WTC11 (cell line): ENCODE measurements around the gene MYO1F. TPM values are rescaled to one million over a fixed set of nuclear protein-coding genes. Genes with fewer than 3 reads are reported as not detected.

Source experiments
- ATF2 ChIP-seq: sonication (generic); formaldehyde crosslinking; IDR thresholded peaks from 2 replicates; pipeline ENCODE4 v1.8.1; 2022; ENCODE audit warnings: low read depth, missing genetic modification reagents, borderline replicate concordance
- CREB1 ChIP-seq: sonication (generic); formaldehyde crosslinking; IDR thresholded peaks from 2 replicates; pipeline ENCODE4 v1.8.0; 2023; ENCODE audit warnings: mild to moderate bottlenecking, missing genetic modification reagents
- E2F1 ChIP-seq: sonication (generic); formaldehyde crosslinking; IDR thresholded peaks from 2 replicates; pipeline ENCODE4 v1.8.0; 2022; ENCODE audit warnings: mild to moderate bottlenecking, missing genetic modification reagents
- ESRRA ChIP-seq: sonication (generic); formaldehyde crosslinking; IDR thresholded peaks from 2 replicates; pipeline ENCODE4 v1.8.1; 2022; ENCODE audit warnings: mild to moderate bottlenecking, missing genetic modification reagents, borderline replicate concordance
- FOXP1 ChIP-seq: sonication (generic); formaldehyde crosslinking; IDR thresholded peaks from 2 replicates; pipeline ENCODE4 v1.8.0; 2022; ENCODE audit warnings: missing genetic modification reagents, mild to moderate bottlenecking, moderate library complexity, borderline replicate concordance
- IRF1 ChIP-seq: sonication (generic); formaldehyde crosslinking; IDR thresholded peaks from 2 replicates; pipeline ENCODE4 v1.8.0; 2023; ENCODE audit warnings: missing genetic modification reagents
- KAT7 ChIP-seq: sonication (generic); formaldehyde crosslinking; IDR thresholded peaks from 2 replicates; pipeline ENCODE4 v1.8.1; 2023; ENCODE audit warnings: missing genetic modification reagents, mild to moderate bottlenecking, borderline replicate concordance
- NR1H2 ChIP-seq: sonication (generic); formaldehyde crosslinking; IDR thresholded peaks from 2 replicates; pipeline ENCODE4 v1.9.0; 2021; ENCODE audit warnings: mild to moderate bottlenecking, moderate library complexity, missing genetic modification reagents
- NR3C1 ChIP-seq: sonication (generic); formaldehyde crosslinking; conservative IDR thresholded peaks from 2 replicates; pipeline ENCODE4 v1.8.1; 2023; ENCODE audit warnings: low read depth, mild to moderate bottlenecking, missing genetic modification reagents
- RORB ChIP-seq: fragments of 250-450 bp; sonication (Bioruptor Pico); IDR thresholded peaks from 2 replicates; pipeline ENCODE4 v1.9.0; 2021; ENCODE audit warnings: mild to moderate bottlenecking
- SMAD4 ChIP-seq: sonication (generic); formaldehyde crosslinking; IDR thresholded peaks from 2 replicates; pipeline ENCODE4 v1.8.0; 2022; ENCODE audit warnings: mild to moderate bottlenecking, missing genetic modification reagents
- ZNF219 ChIP-seq: sonication (generic); formaldehyde crosslinking; IDR thresholded peaks from 2 replicates; pipeline ENCODE4 v1.8.0; 2023; ENCODE audit warnings: missing genetic modification reagents, mild to moderate bottlenecking, borderline replicate concordance
- total RNA-seq: library from RNA; stranded (reverse); gene quantifications from 3 replicates; pipeline ENCODE4 v1.2.3, GENCODE V29; 2021
- TF ChIP-seq, protein P1 (sequence below): sonication (generic); formaldehyde crosslinking; IDR thresholded peaks from 2 replicates; pipeline ENCODE4 v1.8.0; 2022; ENCODE audit warnings: missing genetic modification reagents
- TF ChIP-seq, protein P2 (sequence below): sonication (generic); formaldehyde crosslinking; IDR thresholded peaks from 2 replicates; pipeline ENCODE4 v1.8.1; 2023; ENCODE audit warnings: mild to moderate bottlenecking, moderate library complexity, missing genetic modification reagents
- TF ChIP-seq, protein P3 (sequence below): sonication (generic); formaldehyde crosslinking; IDR thresholded peaks from 2 replicates; pipeline ENCODE4 v1.8.1; 2023; ENCODE audit warnings: mild to moderate bottlenecking, missing genetic modification reagents

MYO1F gene
- total RNA-seq, 1 experiment from 2014 or later, result 2.8 TPM

GRCh38 chr19:8513687-8514504, 63.3 kb downstream of the MYO1F start, which contains the start of gene ZNF414 (continued):
- TF ChIP-seq IRF1 (CRISPR knock-in tag) (no peak), RORB (CRISPR knock-in tag) (no peak), ESRRA (no peak), CREB1 (no peak), E2F1 (CRISPR knock-in tag) (0 out of 2 replicates have a peak, but pooled peaks have one; percentile 41), FOXP1 (CRISPR knock-in tag) (peak; percentile 89; the same call in 1 of the 2 replicates), NR1H2 (CRISPR knock-in tag) (no peak), KAT7 (no peak), ATF2 (CRISPR knock-in tag) (no peak), ZNF219 (no peak), NR3C1 (no peak), SMAD4 (CRISPR knock-in tag) (no peak)
- TF ChIP-seq, protein P1, sequence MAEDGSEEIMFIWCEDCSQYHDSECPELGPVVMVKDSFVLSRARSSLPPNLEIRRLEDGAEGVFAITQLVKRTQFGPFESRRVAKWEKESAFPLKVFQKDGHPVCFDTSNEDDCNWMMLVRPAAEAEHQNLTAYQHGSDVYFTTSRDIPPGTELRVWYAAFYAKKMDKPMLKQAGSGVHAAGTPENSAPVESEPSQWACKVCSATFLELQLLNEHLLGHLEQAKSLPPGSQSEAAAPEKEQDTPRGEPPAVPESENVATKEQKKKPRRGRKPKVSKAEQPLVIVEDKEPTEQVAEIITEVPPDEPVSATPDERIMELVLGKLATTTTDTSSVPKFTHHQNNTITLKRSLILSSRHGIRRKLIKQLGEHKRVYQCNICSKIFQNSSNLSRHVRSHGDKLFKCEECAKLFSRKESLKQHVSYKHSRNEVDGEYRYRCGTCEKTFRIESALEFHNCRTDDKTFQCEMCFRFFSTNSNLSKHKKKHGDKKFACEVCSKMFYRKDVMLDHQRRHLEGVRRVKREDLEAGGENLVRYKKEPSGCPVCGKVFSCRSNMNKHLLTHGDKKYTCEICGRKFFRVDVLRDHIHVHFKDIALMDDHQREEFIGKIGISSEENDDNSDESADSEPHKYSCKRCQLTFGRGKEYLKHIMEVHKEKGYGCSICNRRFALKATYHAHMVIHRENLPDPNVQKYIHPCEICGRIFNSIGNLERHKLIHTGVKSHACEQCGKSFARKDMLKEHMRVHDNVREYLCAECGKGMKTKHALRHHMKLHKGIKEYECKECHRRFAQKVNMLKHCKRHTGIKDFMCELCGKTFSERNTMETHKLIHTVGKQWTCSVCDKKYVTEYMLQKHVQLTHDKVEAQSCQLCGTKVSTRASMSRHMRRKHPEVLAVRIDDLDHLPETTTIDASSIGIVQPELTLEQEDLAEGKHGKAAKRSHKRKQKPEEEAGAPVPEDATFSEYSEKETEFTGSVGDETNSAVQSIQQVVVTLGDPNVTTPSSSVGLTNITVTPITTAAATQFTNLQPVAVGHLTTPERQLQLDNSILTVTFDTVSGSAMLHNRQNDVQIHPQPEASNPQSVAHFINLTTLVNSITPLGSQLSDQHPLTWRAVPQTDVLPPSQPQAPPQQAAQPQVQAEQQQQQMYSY (CRISPR knock-in tag), result no peak
- TF ChIP-seq, protein P2, sequence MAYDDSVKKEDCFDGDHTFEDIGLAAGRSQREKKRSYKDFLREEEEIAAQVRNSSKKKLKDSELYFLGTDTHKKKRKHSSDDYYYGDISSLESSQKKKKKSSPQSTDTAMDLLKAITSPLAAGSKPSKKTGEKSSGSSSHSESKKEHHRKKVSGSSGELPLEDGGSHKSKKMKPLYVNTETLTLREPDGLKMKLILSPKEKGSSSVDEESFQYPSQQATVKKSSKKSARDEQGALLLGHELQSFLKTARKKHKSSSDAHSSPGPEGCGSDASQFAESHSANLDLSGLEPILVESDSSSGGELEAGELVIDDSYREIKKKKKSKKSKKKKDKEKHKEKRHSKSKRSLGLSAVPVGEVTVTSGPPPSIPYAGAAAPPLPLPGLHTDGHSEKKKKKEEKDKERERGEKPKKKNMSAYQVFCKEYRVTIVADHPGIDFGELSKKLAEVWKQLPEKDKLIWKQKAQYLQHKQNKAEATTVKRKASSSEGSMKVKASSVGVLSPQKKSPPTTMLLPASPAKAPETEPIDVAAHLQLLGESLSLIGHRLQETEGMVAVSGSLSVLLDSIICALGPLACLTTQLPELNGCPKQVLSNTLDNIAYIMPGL (CRISPR knock-in tag), result no peak
- TF ChIP-seq, protein P3, sequence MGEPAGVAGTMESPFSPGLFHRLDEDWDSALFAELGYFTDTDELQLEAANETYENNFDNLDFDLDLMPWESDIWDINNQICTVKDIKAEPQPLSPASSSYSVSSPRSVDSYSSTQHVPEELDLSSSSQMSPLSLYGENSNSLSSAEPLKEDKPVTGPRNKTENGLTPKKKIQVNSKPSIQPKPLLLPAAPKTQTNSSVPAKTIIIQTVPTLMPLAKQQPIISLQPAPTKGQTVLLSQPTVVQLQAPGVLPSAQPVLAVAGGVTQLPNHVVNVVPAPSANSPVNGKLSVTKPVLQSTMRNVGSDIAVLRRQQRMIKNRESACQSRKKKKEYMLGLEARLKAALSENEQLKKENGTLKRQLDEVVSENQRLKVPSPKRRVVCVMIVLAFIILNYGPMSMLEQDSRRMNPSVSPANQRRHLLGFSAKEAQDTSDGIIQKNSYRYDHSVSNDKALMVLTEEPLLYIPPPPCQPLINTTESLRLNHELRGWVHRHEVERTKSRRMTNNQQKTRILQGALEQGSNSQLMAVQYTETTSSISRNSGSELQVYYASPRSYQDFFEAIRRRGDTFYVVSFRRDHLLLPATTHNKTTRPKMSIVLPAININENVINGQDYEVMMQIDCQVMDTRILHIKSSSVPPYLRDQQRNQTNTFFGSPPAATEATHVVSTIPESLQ (CRISPR knock-in tag), result no peak
- TF ChIP-seq, all 79 proteins: peak for 15
